22Rv1 (cell line): ENCODE measurements around the gene AHCYL1.

Experiments used
- H3K27ac ChIP-seq: fragments of 450-650 bp; 2 replicates; pipeline ENCODE4 v1.5.1; 2017
- ZFX ChIP-seq: fragments of 450-650 bp; IDR thresholded peaks from 2 replicates; pipeline ENCODE4 v1.6.1; 2017; ENCODE audit warnings: antibody characterized with exemption, borderline replicate concordance
- TF ChIP-seq, protein P1 (sequence below): fragments of 450-650 bp; IDR thresholded peaks from 2 replicates; pipeline ENCODE4 v1.5.1; 2017; ENCODE audit warnings: mild to moderate bottlenecking

AHCYL1 gene

DNA sequence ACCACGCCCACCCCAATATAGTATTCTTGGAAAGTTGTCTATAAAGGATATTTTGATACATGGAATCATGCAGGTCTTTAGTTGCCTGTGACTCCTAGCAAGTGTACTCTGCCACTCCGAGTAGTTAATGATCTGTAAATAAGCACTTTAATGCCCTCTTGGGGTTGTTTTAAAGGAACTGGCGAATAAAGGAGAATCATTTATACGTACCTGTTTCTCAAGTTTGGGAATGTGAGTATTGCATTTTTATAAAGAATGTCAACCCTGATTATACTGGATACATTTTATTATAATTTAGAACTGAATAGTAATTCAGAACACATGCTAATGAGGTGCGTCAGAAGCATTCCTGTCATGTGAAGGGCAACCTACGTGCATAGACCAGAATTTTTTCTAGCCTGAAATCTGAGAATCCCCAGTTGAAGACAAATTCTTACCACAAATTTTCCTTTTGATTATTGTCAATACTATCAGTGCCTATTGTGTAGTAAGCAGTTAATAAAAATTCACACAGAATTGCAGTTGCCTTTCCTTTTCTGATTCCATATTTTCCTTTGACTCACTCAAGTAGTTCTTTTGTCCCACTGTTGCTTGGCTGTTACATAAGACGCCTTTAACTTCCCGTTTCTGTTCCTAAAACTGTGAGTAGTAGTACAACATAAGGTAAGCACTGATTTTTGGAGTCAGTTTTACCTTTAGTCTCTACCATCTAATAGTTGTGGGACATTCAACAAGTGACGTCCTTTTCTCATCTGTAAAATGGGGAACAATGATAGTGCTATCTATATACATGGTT lies 5.1 kb downstream of the AHCYL1 start:
- no peak overlapping the region for H3K27ac ChIP-seq
- TF ChIP-seq ZFX, result no peak
- TF ChIP-seq, protein P1, sequence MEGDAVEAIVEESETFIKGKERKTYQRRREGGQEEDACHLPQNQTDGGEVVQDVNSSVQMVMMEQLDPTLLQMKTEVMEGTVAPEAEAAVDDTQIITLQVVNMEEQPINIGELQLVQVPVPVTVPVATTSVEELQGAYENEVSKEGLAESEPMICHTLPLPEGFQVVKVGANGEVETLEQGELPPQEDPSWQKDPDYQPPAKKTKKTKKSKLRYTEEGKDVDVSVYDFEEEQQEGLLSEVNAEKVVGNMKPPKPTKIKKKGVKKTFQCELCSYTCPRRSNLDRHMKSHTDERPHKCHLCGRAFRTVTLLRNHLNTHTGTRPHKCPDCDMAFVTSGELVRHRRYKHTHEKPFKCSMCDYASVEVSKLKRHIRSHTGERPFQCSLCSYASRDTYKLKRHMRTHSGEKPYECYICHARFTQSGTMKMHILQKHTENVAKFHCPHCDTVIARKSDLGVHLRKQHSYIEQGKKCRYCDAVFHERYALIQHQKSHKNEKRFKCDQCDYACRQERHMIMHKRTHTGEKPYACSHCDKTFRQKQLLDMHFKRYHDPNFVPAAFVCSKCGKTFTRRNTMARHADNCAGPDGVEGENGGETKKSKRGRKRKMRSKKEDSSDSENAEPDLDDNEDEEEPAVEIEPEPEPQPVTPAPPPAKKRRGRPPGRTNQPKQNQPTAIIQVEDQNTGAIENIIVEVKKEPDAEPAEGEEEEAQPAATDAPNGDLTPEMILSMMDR, result no peak

DNA sequence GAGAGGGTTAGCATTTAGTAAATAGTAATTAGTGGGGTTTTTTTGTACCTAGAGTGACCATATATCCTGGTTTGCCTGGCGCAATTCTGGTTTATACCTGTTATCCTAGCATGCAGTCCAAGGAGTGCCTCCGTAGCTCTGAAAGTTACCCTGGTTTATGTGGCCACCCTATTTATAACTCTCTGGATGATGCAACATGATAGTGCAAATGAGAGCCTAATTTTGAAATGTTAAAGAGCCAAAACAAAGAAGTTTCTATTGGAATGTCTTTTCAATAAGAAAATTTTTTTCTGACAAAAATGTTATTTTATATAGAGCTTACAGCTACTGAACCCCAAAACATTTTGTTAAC lies 5.7 kb downstream of the AHCYL1 start:
- TF ChIP-seq, protein P1, result no peak
- no peak for TF ChIP-seq ZFX
- no peak overlapping the region for H3K27ac ChIP-seq

DNA sequence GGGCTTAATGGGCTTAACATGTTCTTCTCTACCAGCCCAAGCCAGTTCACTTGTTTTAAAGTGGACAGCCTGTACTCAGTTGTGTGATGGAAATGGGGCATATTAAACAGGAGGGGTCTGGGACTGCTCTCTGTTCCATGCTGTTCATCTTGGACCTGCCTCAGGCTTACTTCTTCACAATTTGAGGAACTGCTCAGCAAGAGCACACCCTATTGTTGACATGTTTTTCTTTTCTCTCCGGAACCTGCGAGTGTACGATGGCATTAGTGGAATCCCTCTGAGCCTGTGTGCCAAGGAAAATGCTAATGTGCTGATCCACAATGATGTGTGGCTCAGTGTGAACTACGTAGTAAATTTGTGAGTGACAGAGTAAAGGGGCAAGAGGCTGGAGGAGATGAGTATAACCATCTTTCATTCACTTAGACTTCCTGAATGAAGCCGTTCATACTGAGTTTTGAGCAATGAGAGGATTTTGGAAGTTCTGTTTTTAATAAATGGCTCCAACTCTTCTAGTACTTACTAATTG lies 6.9 kb downstream of the AHCYL1 start:
- H3K27ac ChIP-seq, result no peak overlapping the region
- TF ChIP-seq, protein P1, result no peak
- TF ChIP-seq ZFX, result no peak

DNA sequence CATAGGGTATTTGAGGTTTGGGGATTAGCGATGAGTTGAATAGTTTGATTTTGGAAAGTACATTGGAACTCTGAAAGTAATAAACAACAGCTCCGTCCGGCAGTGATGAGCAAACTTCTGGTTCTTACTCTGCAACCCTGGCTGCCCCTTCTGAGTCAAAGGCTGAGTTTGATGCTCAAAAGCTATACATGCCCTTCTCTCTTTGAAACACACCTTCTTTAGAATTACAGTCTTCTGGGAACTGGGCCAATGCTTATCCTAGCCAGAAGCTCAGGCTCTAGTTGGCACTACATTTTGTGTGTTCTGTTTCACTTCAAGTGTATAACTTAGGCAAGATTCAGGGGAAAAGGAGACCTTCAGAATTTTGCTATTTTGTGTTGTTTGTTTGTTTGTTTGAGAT lies 9.3 kb downstream of the AHCYL1 start:
- no peak overlapping the region for H3K27ac ChIP-seq
- TF ChIP-seq, protein P1, result no peak
- TF ChIP-seq ZFX, result no peak

DNA sequence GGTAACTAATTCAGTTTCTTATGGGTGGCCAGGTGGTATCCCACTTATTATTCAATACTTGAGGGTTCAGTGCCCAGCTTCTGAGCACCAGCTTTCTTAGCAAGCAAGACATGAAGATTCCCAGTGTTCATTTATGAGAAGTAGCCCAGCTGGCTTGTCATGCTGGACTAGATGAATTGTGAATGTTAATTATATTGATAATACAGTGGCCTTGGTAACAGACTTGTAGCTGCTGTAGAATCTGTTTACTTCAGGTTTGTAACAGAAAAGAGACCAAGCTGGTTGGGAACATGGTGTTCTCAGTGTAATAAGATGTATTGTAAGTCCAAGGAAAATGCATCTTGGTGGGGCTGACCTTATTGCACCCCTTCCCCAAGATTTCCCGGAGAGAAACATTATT lies 10.1 kb downstream of the AHCYL1 start:
- TF ChIP-seq, protein P1, result no peak
- TF ChIP-seq ZFX, result no peak
- H3K27ac ChIP-seq, result no peak overlapping the region

DNA sequence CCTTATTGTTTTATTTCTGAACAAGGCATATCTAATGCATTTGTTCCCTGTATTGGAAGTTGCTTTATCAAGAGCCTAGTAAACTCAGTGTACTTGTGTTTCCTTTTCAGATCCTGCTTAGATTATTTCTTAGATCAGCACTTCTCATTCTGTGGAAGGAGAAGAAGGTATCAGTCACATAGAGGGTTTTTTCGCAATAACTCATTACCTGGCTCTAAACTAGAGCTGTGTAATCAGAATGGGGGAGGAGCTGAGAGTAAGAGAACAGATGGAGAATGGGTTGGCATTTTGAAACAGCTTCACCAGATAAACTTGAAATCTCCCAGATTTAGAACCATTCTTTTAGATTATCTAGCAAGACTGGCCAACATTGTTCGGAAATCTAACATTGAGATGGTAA lies 11.0 kb downstream of the AHCYL1 start:
- TF ChIP-seq, protein P1, result no peak
- no peak for TF ChIP-seq ZFX
- no peak overlapping the region for H3K27ac ChIP-seq

DNA sequence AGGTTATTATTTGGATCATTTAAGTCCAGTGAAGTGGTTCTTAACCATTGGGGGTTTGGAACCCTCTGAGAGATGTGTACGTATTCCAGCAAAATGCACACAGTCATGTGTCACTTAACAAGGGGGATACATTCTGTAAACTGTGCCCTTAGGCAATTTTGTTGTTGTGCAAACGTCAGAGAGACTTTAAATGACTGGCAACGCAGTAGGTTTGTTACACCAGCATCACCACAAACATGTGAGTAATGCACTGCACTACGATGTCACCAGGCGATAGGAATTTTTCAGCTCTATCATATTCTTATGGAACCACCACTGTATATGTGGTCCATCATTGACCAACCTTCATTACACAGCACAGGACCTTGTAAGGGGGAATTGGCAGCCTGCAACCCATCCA lies 11.9 kb downstream of the AHCYL1 start:
- no peak overlapping the region for H3K27ac ChIP-seq
- TF ChIP-seq, protein P1, result no peak
- TF ChIP-seq ZFX, result no peak
